ENCODE data around the gene FAM161A. TPM values are rescaled to one million over a fixed set of nuclear protein-coding genes. Genes with fewer than 3 reads are reported as not detected.

The FAM161A gene
- total RNA-seq, 1 experiment from 2014 or later, result 1.7 TPM

- DNase-seq (ENCODE audit: low read depth), result no peak
Measured at GRCh38 chr2:61786876-61787275, 67.0 kb downstream of the FAM161A start.

- no peak for DNase-seq (ENCODE audit: low read depth)
Measured at GRCh38 chr2:61785583-61785982, 68.3 kb downstream of the FAM161A start.

- no peak for DNase-seq (ENCODE audit: low read depth)
Measured at GRCh38 chr2:61784643-61785042, 69.2 kb downstream of the FAM161A start.

GRCh38 chr2:61775956-61776570 is 77.8 kb downstream of the FAM161A start:
- no peak for DNase-seq (ENCODE audit: low read depth)

Other genes with a start within 250 kb of the FAM161A start
- gene CCT4, start 34.6 kb upstream of the FAM161A start, total RNA-seq (2014; rRNA removed; shearing (Covaris generic)), result 194 and 248 TPM in 2 replicates
- 47.7 and 75.7 TPM in 2 replicates for gene COMMD1, start 51.6 kb upstream of the FAM161A start, total RNA-seq (2014; rRNA removed; shearing (Covaris generic))

Measured in M059J (cell line).